Thyroid gland (tissue), 4 donors: ENCODE results near the gene PTCD2.

Source experiments
- CTCF ChIP-seq, 6 experiments: fragments of 200-600 bp in 3 of 6; fragments of 450-650 bp in 3 of 6; sonication (generic) in 3 of 6; IDR thresholded peaks; one replicate each; pipeline ENCODE4 v1.5.1; 2016 to 2019; ENCODE audit warnings: antibody characterized with exemption in 6 of 6, mild to moderate bottlenecking in 2 of 6, inconsistent platforms in 1 of 6, moderate library complexity in 1 of 6
- POLR2A ChIP-seq, 2 donors: fragments of 450-650 bp; IDR thresholded peaks; one replicate each; pipeline ENCODE4 v1.6.1; 2017; ENCODE audit warnings: antibody characterized with exemption in 2 of 2, mild to moderate bottlenecking in 2 of 2, moderate library complexity in 1 of 2

GRCh38 chr5:72338689-72339209 is 18.6 kb downstream of the PTCD2 start:
- no peak for TF ChIP-seq CTCF (IDR thresholded peaks at IDR 0.05)
- TF ChIP-seq POLR2A (IDR thresholded peaks at IDR 0.05), result no peak
